GM12878 (cell line): ENCODE measurements around the gene OR2L13.

Source experiments
- CTCF ChIP-seq, 3 experiments: IDR thresholded peaks in 2 of 3; conservative IDR thresholded peaks in 1 of 3; 2 replicates each; pipeline ENCODE4 v1.5.1; 2011; ENCODE audit warnings: low read depth in 3 of 3, low read length in 3 of 3, mild to moderate bottlenecking in 3 of 3, control low read depth in 2 of 3, moderate library complexity in 2 of 3, inconsistent platforms in 1 of 3, mixed read lengths in 1 of 3; ENCODE audit not compliant: control insufficient read depth in 2 of 3, insufficient read depth in 1 of 3; ENCODE audit errors: extremely low read depth in 1 of 3
- DPF2 ChIP-seq: fragments of 450-650 bp; IDR thresholded peaks from 2 replicates; pipeline ENCODE4 v1.6.1; 2017; ENCODE audit warnings: mild to moderate bottlenecking
- E4F1 ChIP-seq: fragments of 450-650 bp; IDR thresholded peaks from 2 replicates; pipeline ENCODE4 v1.6.1; 2018; ENCODE audit warnings: borderline replicate concordance, mild to moderate bottlenecking; ENCODE audit not compliant: partially characterized antibody
- JUND ChIP-seq: IDR thresholded peaks from 2 replicates; pipeline ENCODE4 v1.6.1; 2012; ENCODE audit warnings: low read depth, mild to moderate bottlenecking, low read length, improper control_type of control experiment, moderate library complexity
- RCOR1 ChIP-seq: conservative IDR thresholded peaks from 2 replicates; pipeline ENCODE4 v1.6.1; 2012; ENCODE audit warnings: low read depth, low read length, improper control_type of control experiment
- SIN3A ChIP-seq: IDR thresholded peaks from 2 replicates; pipeline ENCODE4 v1.6.1; 2012; ENCODE audit warnings: low read depth, low read length, improper control_type of control experiment
- SMAD1 ChIP-seq: fragments of 450-650 bp; IDR thresholded peaks from 2 replicates; pipeline ENCODE4 v1.6.1; 2018; ENCODE audit warnings: mild to moderate bottlenecking, low read depth; ENCODE audit not compliant: partially characterized antibody
- SPI1 ChIP-seq: IDR thresholded peaks from 2 replicates; pipeline ENCODE4 v1.6.1; 2011; ENCODE audit warnings: low read depth, mild to moderate bottlenecking, low read length, moderate library complexity, borderline replicate concordance; ENCODE audit not compliant: insufficient read depth
- TCF7 ChIP-seq: IDR thresholded peaks from 2 replicates; pipeline ENCODE4 v1.6.1; 2014; ENCODE audit warnings: antibody characterized with exemption, borderline replicate concordance
- TF ChIP-seq, protein P1 (sequence below): IDR thresholded peaks from 2 replicates; pipeline ENCODE4 v1.6.1; 2012; ENCODE audit warnings: low read depth, low read length, improper control_type of control experiment

DNA sequence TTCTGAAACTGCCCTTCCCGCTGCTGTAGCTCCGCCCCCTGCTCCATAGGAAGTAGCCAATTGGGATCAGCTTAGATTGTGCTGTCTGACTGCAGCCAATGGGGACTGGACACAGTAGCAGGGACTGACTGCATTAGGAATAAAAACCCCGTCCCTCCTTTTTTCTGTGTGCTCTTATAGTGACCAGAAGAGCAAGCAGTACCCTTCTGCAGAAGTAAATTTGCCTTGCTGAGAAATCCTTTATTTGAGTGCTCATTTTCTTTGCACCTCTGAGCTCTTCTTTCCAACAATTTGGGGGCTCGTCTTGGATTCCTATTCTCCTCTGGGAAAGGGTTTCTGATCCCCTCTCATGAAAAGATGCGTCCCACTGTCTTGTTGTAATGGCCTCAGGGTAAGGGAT lies 16.2 kb downstream of the OR2L13 start:
- TF ChIP-seq DPF2 (no peak), CTCF (IDR thresholded peaks at IDR 0.05 in 2 of 3, conservative IDR thresholded peaks at IDR 0.05 in 1 of 3; ENCODE audit: control insufficient read depth in 2 of 3, extremely low read depth in 1 of 3, insufficient read depth in 1 of 3, low read depth in 3 of 3, low read length in 3 of 3) (no peak), SIN3A (no peak), SMAD1 (no peak), JUND (no peak), TCF7 (no peak), RCOR1 (no peak), E4F1 (no peak), SPI1 (no peak)
- TF ChIP-seq, protein P1, sequence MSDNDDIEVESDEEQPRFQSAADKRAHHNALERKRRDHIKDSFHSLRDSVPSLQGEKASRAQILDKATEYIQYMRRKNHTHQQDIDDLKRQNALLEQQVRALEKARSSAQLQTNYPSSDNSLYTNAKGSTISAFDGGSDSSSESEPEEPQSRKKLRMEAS, result no peak
